Hepatocyte (in vitro differentiated cells): ENCODE measurements around the gene GPC5. TPM values are rescaled to one million over a fixed set of nuclear protein-coding genes. Genes with fewer than 3 reads are reported as not detected.

ENCODE experiments used
- DNase-seq: peaks from one replicate; pipeline ENCODE4 v3.0.0-alpha.2; 2016; ENCODE audit warnings: low spot score
- H2AFZ ChIP-seq: fragments of 200-600 bp; sonication (generic); 2 replicates; pipeline ENCODE4 v1.6.0; 2016; ENCODE audit warnings: antibody characterized with exemption, mild to moderate bottlenecking
- H3K27ac ChIP-seq: fragments of 200-600 bp; sonication (generic); 2 replicates; pipeline ENCODE4 v1.5.1; 2016; ENCODE audit warnings: mild to moderate bottlenecking
- H3K27me3 ChIP-seq: fragments of 200-600 bp; sonication (generic); 2 replicates; pipeline ENCODE4 v1.6.1; 2016
- H3K36me3 ChIP-seq: fragments of 200-600 bp; sonication (generic); replicated peaks from 2 replicates; pipeline ENCODE4 v1.5.1; 2016; ENCODE audit warnings: low read depth; ENCODE audit not compliant: insufficient read depth
- H3K4me1 ChIP-seq: fragments of 200-600 bp; sonication (generic); 2 replicates; pipeline ENCODE4 v1.5.1; 2016; ENCODE audit warnings: mild to moderate bottlenecking, moderate library complexity; ENCODE audit not compliant: insufficient read depth
- H3K4me2 ChIP-seq: fragments of 200-600 bp; sonication (generic); 2 replicates; pipeline ENCODE4 v1.6.0; 2016
- H3K4me3 ChIP-seq: fragments of 200-600 bp; sonication (generic); 2 replicates; pipeline ENCODE4 v1.5.1; 2016; ENCODE audit warnings: mild to moderate bottlenecking
- H3K79me2 ChIP-seq: fragments of 200-600 bp; sonication (generic); 2 replicates; pipeline ENCODE4 v1.6.0; 2017; ENCODE audit warnings: mild to moderate bottlenecking
- H3K9me2 ChIP-seq: fragments of 200-600 bp; sonication (generic); replicated peaks from 2 replicates; pipeline ENCODE4 v1.6.0; 2017; ENCODE audit warnings: mild to moderate bottlenecking; ENCODE audit not compliant: insufficient read depth
- H3K9me3 ChIP-seq: fragments of 200-600 bp; sonication (generic); 2 replicates; pipeline ENCODE4 v1.5.1; 2016; ENCODE audit warnings: low read depth, mild to moderate bottlenecking
- H4K20me1 ChIP-seq: fragments of 200-600 bp; sonication (generic); 2 replicates; pipeline ENCODE4 v1.6.0; 2016; ENCODE audit warnings: mild to moderate bottlenecking; ENCODE audit not compliant: insufficient read depth, poor library complexity, severe bottlenecking
- CTCF ChIP-seq: fragments of 200-600 bp; sonication (generic); IDR thresholded peaks from 2 replicates; pipeline ENCODE4 v1.5.1; 2016; ENCODE audit warnings: antibody characterized with exemption, mild to moderate bottlenecking; ENCODE audit not compliant: poor library complexity
- EZH2 ChIP-seq: fragments of 200-600 bp; sonication (generic); IDR thresholded peaks from 2 replicates; pipeline ENCODE4 v1.6.1; 2016; ENCODE audit warnings: antibody characterized with exemption, mild to moderate bottlenecking, borderline replicate concordance
- EZH2phosphoT487 ChIP-seq: fragments of 200-600 bp; sonication (generic); IDR thresholded peaks from one replicate; pipeline ENCODE4 v1.6.1; 2018; ENCODE audit warnings: antibody characterized with exemption, mild to moderate bottlenecking, low read depth, moderate library complexity; ENCODE audit not compliant: unreplicated experiment, severe bottlenecking
- WGBS: methylation state at CpG from one replicate; pipeline ENCODE4 v1.1.6; 2016; ENCODE audit warnings: low lambda C conversion rate; ENCODE audit errors: missing lambda C conversion rate; 5-methylcytosine and 5-hydroxymethylcytosine counted together
- polyA plus RNA-seq: library from polyadenylated mRNA; unstranded; fragments of >200 nt; fragmentation: Nextera tagmentation; extraction: Ambion mirVana; gene quantifications from 2 replicates; pipeline ENCODE4 v1.2.1, GENCODE V29; 2016
- total RNA-seq: library from RNA; depleted of rRNA; stranded (reverse); fragments of >200 nt; gene quantifications from 2 replicates; pipeline ENCODE4 v1.2.3, GENCODE V29; 2014

The GPC5 gene
- total and polyA plus RNA-seq, 2 experiments from 2014 or later, result 3.9 to 5.4 TPM

- no peaks in the 10 kb centered on the region for H4K20me1 ChIP-seq
- no peaks in the 10 kb centered on the region for H3K36me3 ChIP-seq
- H3K27ac ChIP-seq, result no peak overlapping the region
Observed at GRCh38 chr13:92575777-92576176, 1177.4 kb downstream of the GPC5 start.

GRCh38 chr13:92578358-92578757 lies 1179.9 kb downstream of the GPC5 start:
- no peak for TF ChIP-seq EZH2
- no peak for TF ChIP-seq CTCF
- no peak for TF ChIP-seq EZH2phosphoT487

More at GRCh38 chr13:92575777-92576176, 1177.4 kb downstream of the GPC5 start:
- Histone ChIP-seq H3K4me2 (no peak overlapping the region), H3K9me2 (no peaks in the 10 kb centered on the region), H3K4me1 (no peaks in the 10 kb centered on the region), H3K79me2 (no peaks in the 10 kb centered on the region), H3K4me3 (no peak overlapping the region), H2AFZ (no peak overlapping the region), H3K9me3 (no peaks in the 10 kb centered on the region), H3K27me3 (no peaks in the 10 kb centered on the region)
- 100% methylated on average over 2 of the region's 2 CpGs for WGBS
- TF ChIP-seq CTCF (no peak), EZH2phosphoT487 (no peak), EZH2 (no peak)
- DNase-seq, result no peak

GRCh38 chr13:92589955-92590354 lies 1191.5 kb downstream of the GPC5 start:
- Histone ChIP-seq H3K36me3 (no peaks in the 10 kb centered on the region), H4K20me1 (no peaks in the 10 kb centered on the region), H3K27ac (no peak overlapping the region), H3K79me2 (no peaks in the 10 kb centered on the region), H3K9me2 (no peaks in the 10 kb centered on the region), H3K4me2 (no peak overlapping the region), H3K4me3 (no peak overlapping the region), H3K4me1 (no peaks in the 10 kb centered on the region), H2AFZ (no peak overlapping the region), H3K9me3 (no peaks in the 10 kb centered on the region), H3K27me3 (no peaks in the 10 kb centered on the region)
- DNase-seq, result no peak
- 90% methylated on average over 4 of the region's 4 CpGs for WGBS
- TF ChIP-seq CTCF (no peak), EZH2 (no peak), EZH2phosphoT487 (no peak)

More at GRCh38 chr13:92578358-92578757, 1179.9 kb downstream of the GPC5 start:
- H3K4me1 ChIP-seq, result no peaks in the 10 kb centered on the region
- H3K27ac ChIP-seq, result no peak overlapping the region
- H2AFZ ChIP-seq, result no peak overlapping the region
- 97% methylated on average over 6 of the region's 6 CpGs for WGBS
- no peaks in the 10 kb centered on the region for H3K79me2 ChIP-seq
- no peaks in the 10 kb centered on the region for H3K9me3 ChIP-seq
- no peak for DNase-seq
- H3K36me3 ChIP-seq, result no peaks in the 10 kb centered on the region
- H3K4me3 ChIP-seq, result no peak overlapping the region
- no peaks in the 10 kb centered on the region for H3K9me2 ChIP-seq
- no peak overlapping the region for H3K4me2 ChIP-seq
- no peaks in the 10 kb centered on the region for H3K27me3 ChIP-seq
- H4K20me1 ChIP-seq, result no peaks in the 10 kb centered on the region

- no peaks in the 10 kb centered on the region for H4K20me1 ChIP-seq
- TF ChIP-seq CTCF (no peak), EZH2 (no peak), EZH2phosphoT487 (no peak)
- H2AFZ ChIP-seq, result no peak overlapping the region
- WGBS, result 41% methylated on average over 5 of the region's 5 CpGs
- no peak overlapping the region for H3K4me2 ChIP-seq
- H3K36me3 ChIP-seq, result no peaks in the 10 kb centered on the region
- no peaks in the 10 kb centered on the region for H3K9me2 ChIP-seq
- no peaks in the 10 kb centered on the region for H3K4me1 ChIP-seq
- H3K27ac ChIP-seq, result no peak overlapping the region
- DNase-seq, result no peak
- H3K79me2 ChIP-seq, result no peaks in the 10 kb centered on the region
- no peak overlapping the region for H3K4me3 ChIP-seq
- H3K9me3 ChIP-seq, result no peaks in the 10 kb centered on the region
- no peaks in the 10 kb centered on the region for H3K27me3 ChIP-seq
Observed at GRCh38 chr13:92590503-92590908, 1192.1 kb downstream of the GPC5 start.
